ENCODE measurements around the gene ZNF90.
A peak's percentile ranks its signal among the peaks of the same experiment; 100 is the strongest.
"Not testable (repeated sequence)": the region's sequence is repeated elsewhere in the genome, so short reads cannot be mapped to it uniquely, and the experiment has no call there.

The ZNF90 gene

GRCh38 chr19:20077791-20078463 lies at the start of gene ZNF90:
TSS of gene ZNF90 (plus strand) at chr19:20078000. CDS start at chr19:20078133, 133 bp downstream.
- DNase-seq: no peak

GRCh38 chr19:20028611-20029010 lies 49.2 kb upstream of the ZNF90 start:
- DNase-seq: no peak

- DNase-seq: no peak
These were observed 41.9 kb upstream of the ZNF90 start for GRCh38 chr19:20035935-20036334.

- DNase-seq: no peak
These were observed 39.2 kb upstream of the ZNF90 start for GRCh38 chr19:20038358-20039202.

- no peak for DNase-seq
These were observed 38.5 kb upstream of the ZNF90 start, which contains the start of gene ZNF682 for GRCh38 chr19:20039203-20039723. TSS of gene ZNF682 (minus strand) at chr19:20039505. CDS start at chr19:20039345, 160 bp downstream.

- DNase-seq: no peak
These were observed 33.1 kb upstream of the ZNF90 start for GRCh38 chr19:20044663-20045062.

GRCh38 chr19:20045742-20046141 lies 32.1 kb upstream of the ZNF90 start:
- DNase-seq: not testable (repeated sequence)

GRCh38 chr19:20051841-20052768 lies 25.7 kb upstream of the ZNF90 start:
- peak; percentile 46 for DNase-seq

GRCh38 chr19:20058738-20059137 lies 19.1 kb upstream of the ZNF90 start:
- DNase-seq: not testable (repeated sequence)

- no peak for DNase-seq
These were observed 17.5 kb upstream of the ZNF90 start for GRCh38 chr19:20060282-20060681.

- no peak for DNase-seq
These were observed 10.9 kb upstream of the ZNF90 start for GRCh38 chr19:20066861-20067260.

- no peak for DNase-seq
These were observed 9.9 kb upstream of the ZNF90 start for GRCh38 chr19:20067943-20068342.

GRCh38 chr19:20068559-20068958 lies 9.2 kb upstream of the ZNF90 start:
- DNase-seq: not testable (repeated sequence)

GRCh38 chr19:20070691-20071090 lies 7.1 kb upstream of the ZNF90 start:
- no peak for DNase-seq

GRCh38 chr19:20072936-20073335 lies 4.9 kb upstream of the ZNF90 start:
- DNase-seq: no peak

- no peak for DNase-seq
These were observed 806 bp downstream of the ZNF90 start for GRCh38 chr19:20078581-20079031.

GRCh38 chr19:20079476-20079875 lies 1.7 kb downstream of the ZNF90 start:
- DNase-seq: no peak

GRCh38 chr19:20080656-20081055 lies 2.9 kb downstream of the ZNF90 start:
- DNase-seq: no peak

GRCh38 chr19:20082232-20082833 lies 4.5 kb downstream of the ZNF90 start:
- DNase-seq: not testable (repeated sequence)

- DNase-seq: not testable (repeated sequence)
These were observed 5.1 kb downstream of the ZNF90 start for GRCh38 chr19:20082876-20083275.

GRCh38 chr19:20102097-20102496 lies 24.3 kb downstream of the ZNF90 start:
- DNase-seq: no peak

- DNase-seq: no peak
These were observed 25.4 kb downstream of the ZNF90 start for GRCh38 chr19:20103091-20103740.

Data from SHP77 treated with DMSO at 0.1 percent for 48 hours (cell line).